ENCODE data around the gene NTM.

NTM gene

GRCh38 chr11:132039521-132039920 is 669.1 kb downstream of the NTM start:
- no peak for DNase-seq (ENCODE audit: low read depth, low spot score)

GRCh38 chr11:132042296-132042695 is 671.9 kb downstream of the NTM start:
- DNase-seq (ENCODE audit: low read depth, low spot score): no peak

DNA sequence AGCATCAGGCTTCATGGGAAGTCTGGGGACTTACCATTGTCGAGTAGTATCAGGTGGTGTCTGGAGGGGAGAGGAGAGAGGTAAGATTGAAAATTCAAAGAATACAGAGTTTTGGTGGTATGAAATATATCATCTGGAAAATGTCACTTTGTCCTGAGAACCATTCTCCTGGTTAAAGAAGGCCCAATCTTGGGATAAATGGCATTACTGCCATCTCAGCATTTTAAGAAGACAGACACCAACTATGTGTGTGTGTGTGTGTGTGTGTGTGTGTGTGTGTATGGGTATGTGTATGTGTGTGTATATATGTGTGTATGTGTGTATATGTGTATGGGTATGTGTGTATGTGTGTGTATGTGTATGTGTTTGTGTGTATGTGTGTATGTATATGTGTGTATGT is 673.3 kb downstream of the NTM start:
- DNase-seq (ENCODE audit: low read depth, low spot score): no peak

DNA sequence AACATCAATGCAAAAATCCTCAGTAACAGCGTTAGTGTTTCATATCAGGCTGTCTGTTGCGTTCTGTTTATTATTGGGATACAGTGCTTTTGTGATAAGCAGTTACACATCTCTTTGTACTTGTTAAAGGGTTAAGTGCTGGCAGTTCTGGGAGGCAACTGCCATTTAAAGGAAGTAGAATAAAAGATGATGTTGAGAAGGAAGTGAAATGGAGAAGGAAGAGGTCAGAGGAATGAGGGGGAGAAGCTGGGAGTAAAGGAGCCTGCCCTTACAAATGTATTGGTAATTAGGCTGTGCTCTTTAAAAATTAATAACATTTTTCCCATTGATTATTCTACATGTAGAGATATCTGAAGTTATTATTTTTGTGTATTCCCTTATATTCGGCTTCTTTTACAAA is 674.7 kb downstream of the NTM start:
- no peak for DNase-seq (ENCODE audit: low read depth, low spot score)

- DNase-seq (ENCODE audit: low read depth, low spot score): no peak
These were observed 676.0 kb downstream of the NTM start for GRCh38 chr11:132046288-132046865.

GRCh38 chr11:132047167-132047566 is 676.8 kb downstream of the NTM start:
- DNase-seq (ENCODE audit: low read depth, low spot score): no peak

- DNase-seq (ENCODE audit: low read depth, low spot score): no peak
These were observed 677.6 kb downstream of the NTM start for GRCh38 chr11:132048040-132048439.

DNA sequence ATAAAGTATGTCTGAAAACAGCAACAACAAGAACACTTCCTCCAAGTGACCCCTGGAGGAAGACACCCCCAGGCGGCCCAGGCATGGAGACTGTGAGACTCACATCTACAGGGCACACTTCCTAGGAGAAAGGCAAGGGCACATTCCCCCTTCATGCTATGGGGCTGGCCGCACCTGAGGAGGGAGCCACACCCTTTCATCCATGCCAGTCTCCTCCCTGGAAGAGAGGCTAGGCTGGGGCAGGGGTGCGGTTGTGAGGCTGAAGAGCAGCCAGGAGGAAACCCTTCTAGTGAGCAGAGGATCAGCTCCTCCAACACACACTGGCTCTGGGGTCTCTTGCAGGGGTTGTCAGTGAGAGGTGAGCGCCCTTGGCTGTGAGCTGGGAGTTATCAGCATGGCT is 678.8 kb downstream of the NTM start:
- DNase-seq (ENCODE audit: low read depth, low spot score): no peak

- no peak for DNase-seq (ENCODE audit: low read depth, low spot score)
These were observed 679.6 kb downstream of the NTM start for GRCh38 chr11:132050049-132050448.

- DNase-seq (ENCODE audit: low read depth, low spot score): no peak
These were observed 680.3 kb downstream of the NTM start for GRCh38 chr11:132050577-132051165.

GRCh38 chr11:132051704-132052103 is 681.3 kb downstream of the NTM start:
- no peak for DNase-seq (ENCODE audit: low read depth, low spot score)

GRCh38 chr11:132052342-132052741 is 681.9 kb downstream of the NTM start:
- no peak for DNase-seq (ENCODE audit: low read depth, low spot score)

- no peak for DNase-seq (ENCODE audit: low read depth, low spot score)
These were observed 682.5 kb downstream of the NTM start for GRCh38 chr11:132052904-132053303.

DNA sequence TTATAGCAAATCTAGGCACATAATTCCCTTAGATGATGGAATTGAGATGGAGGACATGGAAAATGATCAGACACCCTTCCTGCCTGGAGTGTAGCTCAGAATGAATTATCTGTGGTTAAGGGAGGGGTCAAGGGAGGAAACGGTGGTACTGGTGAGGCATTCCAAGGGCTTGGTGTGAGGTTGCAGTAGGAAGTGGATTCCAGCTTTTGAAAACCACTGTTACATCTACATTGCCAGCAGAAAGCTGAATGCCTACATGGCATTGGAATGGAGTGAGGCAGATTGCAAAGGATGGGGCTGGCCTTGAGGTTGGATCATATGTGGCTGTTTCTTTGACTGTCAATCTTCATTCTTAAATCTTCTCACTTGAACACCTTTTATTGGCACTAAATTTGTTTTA is 684.4 kb downstream of the NTM start:
- no peak for DNase-seq (ENCODE audit: low read depth, low spot score)

GRCh38 chr11:132055296-132055695 is 684.9 kb downstream of the NTM start:
- DNase-seq (ENCODE audit: low read depth, low spot score): no peak

DNA sequence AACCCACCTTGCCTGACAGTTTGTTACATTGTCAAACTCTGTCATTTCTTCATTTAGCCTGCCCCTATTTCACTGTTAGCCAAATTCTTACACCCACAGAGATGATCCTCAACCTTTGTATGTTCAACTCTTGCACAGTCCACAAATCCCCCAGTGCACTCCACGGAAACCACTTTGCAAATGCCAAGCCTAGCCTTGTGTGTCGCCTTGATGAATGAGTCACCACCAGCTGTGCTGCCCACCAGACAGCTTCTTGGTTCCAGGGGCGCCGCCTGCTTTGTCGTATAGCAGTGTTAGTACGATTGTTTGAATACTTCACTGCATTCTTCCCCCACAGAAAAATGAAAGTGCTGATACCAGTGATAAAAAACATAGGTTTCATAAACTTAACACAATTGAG is 686.3 kb downstream of the NTM start:
- DNase-seq (ENCODE audit: low read depth, low spot score): no peak

GRCh38 chr11:132057266-132057665 is 686.9 kb downstream of the NTM start:
- DNase-seq (ENCODE audit: low read depth, low spot score): no peak

GRCh38 chr11:132058211-132058772 is 687.9 kb downstream of the NTM start:
- no peak for DNase-seq (ENCODE audit: low read depth, low spot score)

GRCh38 chr11:132060567-132060966 is 690.2 kb downstream of the NTM start:
- no peak for DNase-seq (ENCODE audit: low read depth, low spot score)

DNA sequence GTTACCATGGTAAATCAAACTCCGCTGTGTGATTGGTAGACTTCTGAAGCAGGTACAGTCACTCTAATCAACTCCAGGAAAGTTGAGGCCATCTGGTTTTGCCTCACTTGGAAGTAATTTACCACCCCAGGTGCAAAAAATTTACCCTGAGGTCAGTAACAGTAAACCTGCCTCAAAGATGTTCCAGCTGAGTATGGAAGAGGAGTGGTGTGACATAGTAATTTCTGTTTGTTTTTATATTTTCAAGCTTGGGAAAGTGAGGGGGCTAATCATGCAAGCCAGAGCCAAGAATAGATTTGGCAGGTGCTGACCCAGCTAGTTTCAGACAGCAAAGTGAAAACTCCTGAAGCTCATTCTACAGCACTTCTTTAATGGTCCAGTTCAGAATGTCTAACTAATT is 691.6 kb downstream of the NTM start:
- DNase-seq (ENCODE audit: low read depth, low spot score): no peak

GRCh38 chr11:132062541-132062940 is 692.1 kb downstream of the NTM start:
- no peak for DNase-seq (ENCODE audit: low read depth, low spot score)

DNA sequence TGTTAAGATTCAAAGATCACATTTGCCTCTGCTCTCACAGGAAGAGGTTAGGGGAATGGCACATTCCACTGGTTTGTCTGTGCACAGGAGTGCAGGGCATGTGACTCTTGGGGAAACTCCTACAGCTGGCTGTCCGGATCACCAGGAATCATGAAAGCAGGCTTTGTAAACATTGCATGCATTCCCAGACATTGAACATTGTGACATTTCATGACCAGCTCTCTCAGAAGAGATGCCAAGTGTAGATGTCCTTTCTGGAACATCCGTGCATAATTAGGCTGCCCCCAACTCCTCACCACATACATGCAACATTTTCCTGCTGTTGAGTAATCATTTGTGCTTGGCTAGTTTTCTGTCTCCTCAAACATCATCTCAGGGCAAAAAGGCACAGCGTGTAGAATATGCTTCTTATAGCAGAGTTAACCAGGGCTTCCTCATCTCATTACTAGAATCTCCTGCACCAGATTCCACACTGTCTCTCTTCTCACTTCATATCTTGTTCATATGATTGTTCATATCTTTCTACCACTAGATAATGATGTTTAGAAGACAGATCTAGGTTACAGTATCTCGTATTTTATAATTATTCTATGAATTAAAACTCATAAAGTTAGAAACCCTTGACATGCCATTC is 694.7 kb downstream of the NTM start:
- DNase-seq (ENCODE audit: low read depth, low spot score): peak; percentile 42

GRCh38 chr11:132068556-132068955 is 698.1 kb downstream of the NTM start:
- no peak for DNase-seq (ENCODE audit: low read depth, low spot score)
